Endothelial cell (in vitro differentiated cells): Measurements from ENCODE around the gene HDAC11. TPM values are rescaled to one million over a fixed set of nuclear protein-coding genes. Genes with fewer than 3 reads are reported as not detected.

Experiments used
- DNase-seq: peaks from one replicate; pipeline ENCODE4 v3.0.0; 2021; ENCODE audit warnings: low spot score
- H3K27ac Mint-ChIP-seq: one replicate; pipeline ENCODE4 v1.8.0; 2021; ENCODE audit warnings: mixed read lengths, inconsistent platforms; ENCODE audit not compliant: unreplicated experiment
- H3K27me3 Mint-ChIP-seq: one replicate; pipeline ENCODE4 v1.8.0; 2021; ENCODE audit warnings: mild to moderate bottlenecking, moderate library complexity, mixed read lengths, inconsistent platforms; ENCODE audit not compliant: unreplicated experiment
- H3K36me3 Mint-ChIP-seq: one replicate; pipeline ENCODE4 v1.8.0; 2021; ENCODE audit warnings: mild to moderate bottlenecking, low read depth, mixed read lengths, inconsistent platforms; ENCODE audit not compliant: unreplicated experiment
- H3K4me1 Mint-ChIP-seq: one replicate; pipeline ENCODE4 v1.8.0; 2021; ENCODE audit warnings: mild to moderate bottlenecking, mixed read lengths, inconsistent platforms; ENCODE audit not compliant: unreplicated experiment
- H3K4me3 Mint-ChIP-seq: one replicate; pipeline ENCODE4 v1.8.0; 2021; ENCODE audit warnings: mild to moderate bottlenecking, mixed read lengths, inconsistent platforms; ENCODE audit not compliant: unreplicated experiment
- H3K9me3 Mint-ChIP-seq: one replicate; pipeline ENCODE4 v1.8.0; 2021; ENCODE audit warnings: mixed read lengths, inconsistent platforms; ENCODE audit not compliant: unreplicated experiment
- total RNA-seq: library from RNA; stranded (reverse); fragmentation: NEBNext Ultra II Directional; extraction: Animal tissue kit (Norgen Biotek cat#: 25700); gene quantifications from one replicate; pipeline ENCODE4 v1.2.1, GENCODE V29; 2021; ENCODE audit not compliant: unreplicated experiment
- TF ChIP-seq, protein P1 (sequence below): fragments of 200-600 bp; sonication (generic); IDR thresholded peaks from one replicate; pipeline ENCODE4 v1.5.0; 2021; ENCODE audit warnings: antibody characterized with exemption; ENCODE audit not compliant: unreplicated experiment

HDAC11 gene
- total RNA-seq, 1 donor from 2014 or later = 14.8 TPM

DNA sequence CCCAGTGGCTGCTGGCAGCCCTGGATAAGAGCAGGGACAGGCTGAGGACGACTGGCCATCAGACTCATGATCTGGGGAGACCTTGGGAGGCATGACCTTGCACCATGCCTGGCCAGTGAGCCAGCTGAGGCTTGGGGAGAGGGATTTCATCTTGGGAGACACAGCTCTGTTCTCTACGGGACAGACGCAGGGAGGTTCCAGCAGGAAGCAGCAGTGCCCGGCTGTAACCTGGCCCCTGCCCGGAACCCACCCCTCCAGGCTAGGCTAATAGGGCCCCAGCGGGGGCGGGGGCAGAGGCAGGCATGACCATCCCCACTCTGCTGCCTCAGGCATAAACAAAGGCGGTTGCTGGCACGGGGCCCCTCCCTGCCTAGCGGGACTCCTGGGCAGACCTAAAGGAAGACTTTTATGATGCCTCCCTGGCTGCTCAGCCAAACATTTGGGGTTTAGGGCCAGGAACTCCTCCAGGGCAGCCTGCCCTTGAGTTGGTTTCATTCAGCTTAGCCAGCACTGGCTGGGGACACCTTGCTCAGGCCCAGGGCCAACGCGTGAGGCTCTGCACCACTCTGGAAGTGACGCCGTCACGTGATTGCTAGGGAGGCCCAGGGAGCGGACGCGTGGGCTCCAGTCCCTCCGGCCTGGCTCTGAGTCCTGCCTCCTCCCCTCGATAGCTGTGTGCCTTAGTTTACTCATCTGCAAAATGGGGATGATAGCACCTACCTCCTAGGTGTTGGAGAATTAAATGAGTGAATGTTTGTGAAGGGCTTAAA, 27.6 kb downstream of the HDAC11 start:
- H3K9me3 Mint-ChIP-seq = no peaks in the 10 kb centered on the region
- H3K4me1 Mint-ChIP-seq = no peaks in the 10 kb centered on the region
- no peak for DNase-seq
- H3K4me3 Mint-ChIP-seq = peak overlapping the region; percentile 42
- TF ChIP-seq, protein P1, sequence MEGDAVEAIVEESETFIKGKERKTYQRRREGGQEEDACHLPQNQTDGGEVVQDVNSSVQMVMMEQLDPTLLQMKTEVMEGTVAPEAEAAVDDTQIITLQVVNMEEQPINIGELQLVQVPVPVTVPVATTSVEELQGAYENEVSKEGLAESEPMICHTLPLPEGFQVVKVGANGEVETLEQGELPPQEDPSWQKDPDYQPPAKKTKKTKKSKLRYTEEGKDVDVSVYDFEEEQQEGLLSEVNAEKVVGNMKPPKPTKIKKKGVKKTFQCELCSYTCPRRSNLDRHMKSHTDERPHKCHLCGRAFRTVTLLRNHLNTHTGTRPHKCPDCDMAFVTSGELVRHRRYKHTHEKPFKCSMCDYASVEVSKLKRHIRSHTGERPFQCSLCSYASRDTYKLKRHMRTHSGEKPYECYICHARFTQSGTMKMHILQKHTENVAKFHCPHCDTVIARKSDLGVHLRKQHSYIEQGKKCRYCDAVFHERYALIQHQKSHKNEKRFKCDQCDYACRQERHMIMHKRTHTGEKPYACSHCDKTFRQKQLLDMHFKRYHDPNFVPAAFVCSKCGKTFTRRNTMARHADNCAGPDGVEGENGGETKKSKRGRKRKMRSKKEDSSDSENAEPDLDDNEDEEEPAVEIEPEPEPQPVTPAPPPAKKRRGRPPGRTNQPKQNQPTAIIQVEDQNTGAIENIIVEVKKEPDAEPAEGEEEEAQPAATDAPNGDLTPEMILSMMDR = no peak
- peaks cover 14% of the 10 kb centered on the region for H3K27me3 Mint-ChIP-seq
- H3K27ac Mint-ChIP-seq = no peak overlapping the region
- H3K36me3 Mint-ChIP-seq = peaks cover 6% of the 10 kb centered on the region

DNA sequence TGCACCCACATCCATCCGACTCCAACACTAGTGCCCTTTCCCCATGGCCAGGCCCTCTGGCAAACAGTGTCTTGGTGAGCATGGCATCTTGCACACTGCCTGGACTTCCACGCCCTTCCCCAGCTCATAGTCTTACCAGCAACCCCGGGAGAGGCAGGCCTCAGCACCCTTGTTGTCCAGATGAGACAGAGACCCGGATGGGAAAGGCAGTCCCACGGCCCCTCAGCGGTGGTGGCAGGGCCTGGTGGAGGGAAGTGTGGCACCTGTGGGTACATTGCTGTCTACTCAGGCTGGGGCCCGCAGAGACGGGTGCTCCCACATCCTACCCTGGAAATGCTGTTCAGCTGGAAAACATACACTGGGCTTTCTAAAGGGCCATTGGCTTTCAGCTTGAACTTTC, 28.4 kb downstream of the HDAC11 start:
- Mint-ChIP-seq H3K27ac (no peak overlapping the region), H3K4me3 (no peak overlapping the region), H3K27me3 (peaks cover 11% of the 10 kb centered on the region), H3K9me3 (no peaks in the 10 kb centered on the region), H3K36me3 (peaks cover 4% of the 10 kb centered on the region), H3K4me1 (no peaks in the 10 kb centered on the region)
- DNase-seq = no peak
- TF ChIP-seq, protein P1 = no peak

DNA sequence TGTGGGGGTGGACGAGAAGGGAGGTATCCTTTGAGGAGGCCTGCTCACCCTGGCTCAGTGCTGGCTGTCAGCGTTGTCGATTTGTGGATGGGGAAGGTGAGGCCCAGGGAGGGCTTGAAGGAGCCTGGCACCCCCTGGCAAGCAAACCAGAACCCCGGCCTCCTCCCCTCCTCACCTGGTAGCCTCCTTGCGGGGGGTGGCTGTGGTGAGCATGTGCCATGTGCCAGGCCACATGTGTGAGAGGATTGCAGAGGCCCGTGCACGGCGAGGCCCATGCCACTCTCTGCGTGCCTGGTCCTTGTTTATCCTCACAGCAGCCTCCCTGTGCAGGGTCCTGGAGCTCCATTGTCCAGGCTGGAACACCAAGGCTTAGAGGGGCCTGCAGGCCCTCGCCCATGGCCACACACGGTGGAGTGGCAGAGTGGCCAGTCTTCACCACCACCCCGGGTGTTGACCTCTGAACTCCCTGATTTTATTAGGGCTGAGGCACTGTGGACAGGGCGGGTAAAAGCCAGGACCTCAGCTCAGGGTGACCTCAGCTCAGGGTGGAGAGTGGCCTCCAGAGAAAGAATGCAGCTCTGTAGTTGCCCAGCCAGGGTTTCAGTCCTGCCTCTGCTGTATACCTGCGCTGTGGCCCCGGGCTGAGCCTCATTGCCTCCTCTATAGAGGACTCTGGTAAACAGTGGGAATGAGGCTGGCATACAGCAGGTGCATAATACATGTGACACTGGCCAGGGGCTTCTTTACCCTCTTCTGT, 29.1 kb downstream of the HDAC11 start:
- TF ChIP-seq, protein P1 = no peak
- Mint-ChIP-seq H3K27ac (no peak overlapping the region), H3K9me3 (no peaks in the 10 kb centered on the region), H3K27me3 (peaks cover 10% of the 10 kb centered on the region), H3K36me3 (peaks cover 4% of the 10 kb centered on the region), H3K4me3 (no peak overlapping the region), H3K4me1 (no peaks in the 10 kb centered on the region)
- DNase-seq = no peak

DNA sequence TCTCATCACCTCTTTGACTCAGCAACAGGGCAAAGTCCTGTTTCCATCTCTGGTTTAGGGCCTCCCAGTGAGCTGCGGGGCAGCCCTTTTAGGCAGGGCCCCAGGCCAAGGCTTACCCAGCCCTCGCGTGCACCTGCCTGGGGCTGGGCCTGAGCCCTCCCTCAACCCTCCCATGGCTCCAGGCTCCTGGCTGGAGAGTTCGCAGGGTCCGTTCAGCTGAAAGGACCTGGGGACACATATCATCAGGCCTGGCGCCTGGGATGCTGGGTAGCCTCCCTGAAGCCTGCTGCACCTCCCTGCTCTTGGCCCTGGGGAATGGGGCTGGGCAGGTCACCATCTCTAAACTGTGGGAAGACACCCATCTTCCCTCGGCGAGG, 29.7 kb downstream of the HDAC11 start:
- Mint-ChIP-seq H3K4me3 (no peak overlapping the region), H3K27ac (no peak overlapping the region), H3K36me3 (peaks cover 4% of the 10 kb centered on the region), H3K9me3 (no peaks in the 10 kb centered on the region), H3K4me1 (no peaks in the 10 kb centered on the region), H3K27me3 (peaks cover 9% of the 10 kb centered on the region)
- DNase-seq = no peak
- TF ChIP-seq, protein P1 = no peak

DNA sequence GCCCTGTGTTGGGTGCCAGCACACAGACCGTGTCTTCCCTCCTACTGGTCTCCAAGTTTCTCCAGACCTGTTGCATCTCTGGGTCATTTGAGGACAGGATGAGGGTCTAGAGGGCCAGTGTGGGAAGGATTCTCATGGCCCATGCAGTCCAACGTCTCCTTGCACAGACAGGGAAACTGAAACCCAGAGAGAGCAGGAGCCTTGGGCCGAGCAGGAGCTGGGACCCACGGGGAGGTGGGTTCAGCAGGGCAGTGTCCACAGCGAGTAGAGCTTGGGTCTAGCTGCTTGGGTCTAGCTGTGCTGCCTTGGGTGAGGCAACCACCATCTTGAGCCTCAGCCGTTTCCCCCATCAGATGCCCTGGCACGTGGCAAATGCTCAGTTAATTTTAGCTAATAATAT, 32.3 kb downstream of the HDAC11 start:
- no peak for DNase-seq
- Mint-ChIP-seq H3K4me1 (no peaks in the 10 kb centered on the region), H3K36me3 (peaks cover under 1% of the 10 kb centered on the region), H3K27me3 (peaks cover 9% of the 10 kb centered on the region), H3K4me3 (no peak overlapping the region), H3K27ac (no peak overlapping the region), H3K9me3 (no peaks in the 10 kb centered on the region)
- TF ChIP-seq, protein P1 = no peak
